H9 (cell line): Measurements from ENCODE around the gene DNAJC5. TPM values are rescaled to one million over a fixed set of nuclear protein-coding genes. Genes with fewer than 3 reads are reported as not detected.

Experiments
- DNase-seq: peaks from one replicate; pipeline ENCODE4 v3.0.0-alpha.2; 2017
- H2AFZ ChIP-seq: one replicate; pipeline ENCODE4 v1.6.1; 2013; ENCODE audit warnings: mild to moderate bottlenecking, low read length, control low read depth, moderate library complexity
- H2AK5ac ChIP-seq: 2 replicates; pipeline ENCODE4 v1.6.1; 2013; ENCODE audit warnings: low read length, control low read depth, mixed read lengths; ENCODE audit not compliant: insufficient read length
- H2BK120ac ChIP-seq: one replicate; pipeline ENCODE4 v1.6.1; 2013; ENCODE audit warnings: low read depth, mild to moderate bottlenecking, low read length, control low read depth, inconsistent platforms; ENCODE audit not compliant: poor library complexity, severe bottlenecking
- H2BK12ac ChIP-seq: 2 replicates; pipeline ENCODE4 v1.6.1; 2013; ENCODE audit warnings: low read length, control low read depth, mixed read lengths, low read depth; ENCODE audit not compliant: insufficient read length
- H2BK15ac ChIP-seq: 2 replicates; pipeline ENCODE4 v1.6.1; 2013; ENCODE audit warnings: low read depth, low read length, control low read depth
- H2BK20ac ChIP-seq: one replicate; pipeline ENCODE4 v1.6.1; 2013; ENCODE audit warnings: low read depth, mild to moderate bottlenecking, low read length, control low read depth, inconsistent platforms; ENCODE audit not compliant: poor library complexity, severe bottlenecking
- H2BK5ac ChIP-seq: 2 replicates; pipeline ENCODE4 v1.6.1; 2013; ENCODE audit warnings: low read length, control low read depth, mixed read lengths; ENCODE audit not compliant: insufficient read length
- H3K14ac ChIP-seq: 2 replicates; pipeline ENCODE4 v1.6.1; 2013; ENCODE audit warnings: low read length, control low read depth; ENCODE audit not compliant: insufficient read depth
- H3K18ac ChIP-seq: 2 replicates; pipeline ENCODE4 v1.6.1; 2013; ENCODE audit warnings: low read depth, mild to moderate bottlenecking, mixed read lengths, low read length, control low read depth; ENCODE audit not compliant: insufficient read length
- H3K23ac ChIP-seq: 2 replicates; pipeline ENCODE4 v1.6.1; 2013; ENCODE audit warnings: low read length, control low read depth, mixed read lengths, low read depth; ENCODE audit not compliant: insufficient read length
- H3K23me2 ChIP-seq: 2 replicates; pipeline ENCODE4 v1.6.1; 2013; ENCODE audit warnings: low read depth, mild to moderate bottlenecking, mixed read lengths, low read length, control low read depth; ENCODE audit not compliant: insufficient read length, poor library complexity, severe bottlenecking
- H3K27ac ChIP-seq: 2 replicates; pipeline ENCODE4 v1.5.1; 2013; ENCODE audit warnings: low read length, control low read depth, mixed read lengths, low read depth; ENCODE audit not compliant: insufficient read length
- H3K27me3 ChIP-seq: 2 replicates; pipeline ENCODE4 v1.6.1; 2013; ENCODE audit warnings: low read length, control low read depth, inconsistent platforms; ENCODE audit not compliant: insufficient read depth
- H3K4ac ChIP-seq: 2 replicates; pipeline ENCODE4 v1.6.1; 2013; ENCODE audit warnings: low read depth, mild to moderate bottlenecking, control low read depth, inconsistent platforms, low read length, moderate library complexity
- H3K4me1 ChIP-seq: 2 replicates; pipeline ENCODE4 v1.6.1; 2013; ENCODE audit warnings: low read length, control low read depth, inconsistent platforms; ENCODE audit not compliant: insufficient read depth
- H3K4me2 ChIP-seq: 2 replicates; pipeline ENCODE4 v1.6.1; 2013; ENCODE audit warnings: low read length, control low read depth, mixed read lengths; ENCODE audit not compliant: insufficient read length, insufficient read depth
- H3K56ac ChIP-seq: 2 replicates; pipeline ENCODE4 v1.6.1; 2013; ENCODE audit warnings: low read depth, mild to moderate bottlenecking, mixed read lengths, low read length, control low read depth; ENCODE audit not compliant: insufficient read length
- H3K79me1 ChIP-seq: 2 replicates; pipeline ENCODE4 v1.6.1; 2013; ENCODE audit warnings: low read depth, mild to moderate bottlenecking, moderate library complexity, low read length, control low read depth, inconsistent platforms; ENCODE audit not compliant: insufficient read depth, poor library complexity, severe bottlenecking
- H3K79me2 ChIP-seq: 2 replicates; pipeline ENCODE4 v1.6.1; 2013; ENCODE audit warnings: low read length, control low read depth, inconsistent platforms; ENCODE audit not compliant: insufficient read depth
- H3K9ac ChIP-seq: 2 replicates; pipeline ENCODE4 v1.6.1; 2013; ENCODE audit warnings: low read length, control low read depth, mixed read lengths; ENCODE audit not compliant: insufficient read length; ENCODE audit errors: extremely low read depth
- H3K9me3 ChIP-seq: one replicate; pipeline ENCODE4 v1.6.1; 2013; ENCODE audit warnings: low read depth, low read length, inconsistent platforms; ENCODE audit not compliant: control insufficient read depth
- H3T11ph ChIP-seq: one replicate; pipeline ENCODE4 v1.6.1; 2013; ENCODE audit warnings: mild to moderate bottlenecking, low read length, control low read depth, inconsistent platforms
- H4K20me1 ChIP-seq: one replicate; pipeline ENCODE4 v1.6.1; 2013; ENCODE audit not compliant: control insufficient read depth, insufficient read length, insufficient read depth
- H4K5ac ChIP-seq: 2 replicates; pipeline ENCODE4 v1.6.1; 2013; ENCODE audit warnings: low read depth, mild to moderate bottlenecking, mixed read lengths, low read length, control low read depth; ENCODE audit not compliant: insufficient read length
- H4K8ac ChIP-seq: replicated peaks from 2 replicates; pipeline ENCODE4 v1.6.1; 2013; ENCODE audit warnings: low read length, control low read depth, mixed read lengths, low read depth; ENCODE audit not compliant: insufficient read length
- H4K91ac ChIP-seq: 2 replicates; pipeline ENCODE4 v1.6.1; 2013; ENCODE audit warnings: low read depth, mild to moderate bottlenecking, moderate library complexity, mixed read lengths, low read length, control low read depth; ENCODE audit not compliant: insufficient read length
- H3K27ac Mint-ChIP-seq, 3 experiments: 2 replicates in 2 of 3; 3 replicates in 1 of 3; pipeline ENCODE4 v1.8.0; 2020 to 2021; ENCODE audit warnings: mixed read lengths in 3 of 3, mild to moderate bottlenecking in 1 of 3, moderate library complexity in 1 of 3
- H3K27me3 Mint-ChIP-seq: 2 replicates; pipeline ENCODE4 v1.8.0; 2021; ENCODE audit warnings: low read depth, mild to moderate bottlenecking, moderate library complexity, mixed read lengths
- H3K36me3 Mint-ChIP-seq, 3 experiments: 2 replicates in 2 of 3; 3 replicates in 1 of 3; pipeline ENCODE4 v1.8.0; 2020 to 2021; ENCODE audit warnings: low read depth in 3 of 3, mixed read lengths in 3 of 3; ENCODE audit not compliant: insufficient read depth in 1 of 3
- H3K4me1 Mint-ChIP-seq, 2 experiments: 2 replicates each; pipeline ENCODE4 v1.8.0; 2020; ENCODE audit warnings: mixed read lengths in 2 of 2
- H3K4me3 Mint-ChIP-seq, 2 experiments: 2 replicates in 1 of 2; 3 replicates in 1 of 2; pipeline ENCODE4 v1.8.0; 2020 to 2021; ENCODE audit warnings: mild to moderate bottlenecking in 2 of 2, mixed read lengths in 2 of 2, moderate library complexity in 1 of 2
- H3K9me3 Mint-ChIP-seq, 2 experiments: 2 replicates in 1 of 2; 3 replicates in 1 of 2; pipeline ENCODE4 v1.8.0; 2020; ENCODE audit warnings: mild to moderate bottlenecking in 2 of 2, mixed read lengths in 2 of 2, moderate library complexity in 1 of 2
- WGBS: extraction: QIAGEN DNeasy Blood & Tissue Kit; methylation state at CpG from one replicate; pipeline ENCODE4 v1.1.7; 2013; ENCODE audit warnings: missing lambda C conversion rate, low lambda C conversion rate, mixed read lengths; ENCODE audit not compliant: insufficient read length; ENCODE audit errors: extremely low coverage; 5-methylcytosine and 5-hydroxymethylcytosine counted together
- total RNA-seq: library from RNA; stranded (reverse); gene quantifications from 2 replicates; pipeline ENCODE4 v1.2.1, GENCODE V29; 2021
- TF ChIP-seq, protein P1 (sequence below): fragments of 200-600 bp; sonication (generic); conservative IDR thresholded peaks from 3 replicates; pipeline ENCODE4 v1.8.0; 2021; ENCODE audit warnings: antibody characterized with exemption, mild to moderate bottlenecking

Gene DNAJC5
- total RNA-seq, 1 experiment from 2014 or later = 43.0 TPM

DNA sequence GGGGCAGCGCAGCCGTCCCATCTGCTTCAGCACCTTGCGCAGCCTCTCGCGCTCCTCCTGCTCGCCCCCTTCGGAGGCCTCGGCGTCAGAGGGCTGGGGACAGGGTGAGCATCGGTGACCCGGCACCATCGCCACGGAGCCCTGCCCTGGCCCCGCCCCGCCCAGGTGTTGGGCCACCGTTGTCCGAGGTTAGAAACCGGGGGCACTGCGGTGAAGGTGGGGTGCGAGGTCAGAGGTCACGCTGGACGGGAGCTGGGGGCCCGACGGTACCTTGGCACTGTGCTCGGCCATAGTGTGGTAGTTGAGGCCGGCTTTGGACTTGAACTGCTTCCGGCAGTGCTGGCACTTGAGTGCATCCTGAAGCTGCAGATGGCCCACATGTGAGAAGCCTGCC is 68.4 kb downstream of the DNAJC5 start:
- Mint-ChIP-seq H3K36me3 (peaks cover 15 to 63% (median 55%) of the 10 kb centered on the region in 3 experiments; a peak in 6 of 7 replicates), H3K27me3 (no peaks in the 10 kb centered on the region), H3K4me1 (peaks cover 14 to 18% of the 10 kb centered on the region in 2 experiments), H3K9me3 (peaks cover 2 to 10% of the 10 kb centered on the region in 2 experiments; a peak in 3 of 5 replicates), H3K4me3 (no peak overlapping the region), H3K27ac (no peak overlapping the region; a peak in 1 of 7 replicates)
- no peak overlapping the region for H2AFZ ChIP-seq
- H3K23ac ChIP-seq = no peak overlapping the region
- TF ChIP-seq, protein P1, sequence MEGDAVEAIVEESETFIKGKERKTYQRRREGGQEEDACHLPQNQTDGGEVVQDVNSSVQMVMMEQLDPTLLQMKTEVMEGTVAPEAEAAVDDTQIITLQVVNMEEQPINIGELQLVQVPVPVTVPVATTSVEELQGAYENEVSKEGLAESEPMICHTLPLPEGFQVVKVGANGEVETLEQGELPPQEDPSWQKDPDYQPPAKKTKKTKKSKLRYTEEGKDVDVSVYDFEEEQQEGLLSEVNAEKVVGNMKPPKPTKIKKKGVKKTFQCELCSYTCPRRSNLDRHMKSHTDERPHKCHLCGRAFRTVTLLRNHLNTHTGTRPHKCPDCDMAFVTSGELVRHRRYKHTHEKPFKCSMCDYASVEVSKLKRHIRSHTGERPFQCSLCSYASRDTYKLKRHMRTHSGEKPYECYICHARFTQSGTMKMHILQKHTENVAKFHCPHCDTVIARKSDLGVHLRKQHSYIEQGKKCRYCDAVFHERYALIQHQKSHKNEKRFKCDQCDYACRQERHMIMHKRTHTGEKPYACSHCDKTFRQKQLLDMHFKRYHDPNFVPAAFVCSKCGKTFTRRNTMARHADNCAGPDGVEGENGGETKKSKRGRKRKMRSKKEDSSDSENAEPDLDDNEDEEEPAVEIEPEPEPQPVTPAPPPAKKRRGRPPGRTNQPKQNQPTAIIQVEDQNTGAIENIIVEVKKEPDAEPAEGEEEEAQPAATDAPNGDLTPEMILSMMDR = no peak
- no peak overlapping the region for H3K27ac ChIP-seq
- H4K8ac ChIP-seq = no peak overlapping the region
- no peak overlapping the region for H3K4ac ChIP-seq
- no peak overlapping the region for H3K18ac ChIP-seq
- WGBS = no CpG with 5 or more reads among the region's 27 CpGs
- no peak overlapping the region for H3K9ac ChIP-seq
- no peaks in the 10 kb centered on the region for H3K27me3 ChIP-seq
- DNase-seq = no peak
- H4K5ac ChIP-seq = no peak overlapping the region
- H4K91ac ChIP-seq = no peak overlapping the region
- no peaks in the 10 kb centered on the region for H3K79me2 ChIP-seq
- no peaks in the 10 kb centered on the region; the same call in 1 of the 2 replicates for H3K4me1 ChIP-seq
- no peak overlapping the region for H3K56ac ChIP-seq
- no peak overlapping the region for H3K14ac ChIP-seq
- H2BK5ac ChIP-seq = no peak overlapping the region
- no peaks in the 10 kb centered on the region for H3K23me2 ChIP-seq
- peaks cover 38% of the 10 kb centered on the region for H3K9me3 ChIP-seq
- no peak overlapping the region for H2BK12ac ChIP-seq
- H4K20me1 ChIP-seq = no peaks in the 10 kb centered on the region
- no peak overlapping the region for H2BK120ac ChIP-seq
- H2BK15ac ChIP-seq = no peak overlapping the region
- no peak overlapping the region for H3K4me2 ChIP-seq
- no peaks in the 10 kb centered on the region for H3K79me1 ChIP-seq
- H2AK5ac ChIP-seq = no peak overlapping the region
- no peak overlapping the region for H2BK20ac ChIP-seq
- H3T11ph ChIP-seq = no peak overlapping the region
